Activated T-cell treated with anti-CD3 and anti-CD28 coated beads for 1 hour (primary cell): ENCODE data around the gene ANKEF1.
A peak's percentile ranks its signal among the peaks of the same experiment; 100 is the strongest.
"Not testable (repeated sequence)": the region's sequence is repeated elsewhere in the genome, so short reads cannot be mapped to it uniquely, and the experiment has no call there.

ENCODE experiments used
- DNase-seq: peaks from one replicate; pipeline ENCODE4 v3.0.0-alpha.2; 2020; ENCODE audit warnings: low read depth

Gene ANKEF1

DNA sequence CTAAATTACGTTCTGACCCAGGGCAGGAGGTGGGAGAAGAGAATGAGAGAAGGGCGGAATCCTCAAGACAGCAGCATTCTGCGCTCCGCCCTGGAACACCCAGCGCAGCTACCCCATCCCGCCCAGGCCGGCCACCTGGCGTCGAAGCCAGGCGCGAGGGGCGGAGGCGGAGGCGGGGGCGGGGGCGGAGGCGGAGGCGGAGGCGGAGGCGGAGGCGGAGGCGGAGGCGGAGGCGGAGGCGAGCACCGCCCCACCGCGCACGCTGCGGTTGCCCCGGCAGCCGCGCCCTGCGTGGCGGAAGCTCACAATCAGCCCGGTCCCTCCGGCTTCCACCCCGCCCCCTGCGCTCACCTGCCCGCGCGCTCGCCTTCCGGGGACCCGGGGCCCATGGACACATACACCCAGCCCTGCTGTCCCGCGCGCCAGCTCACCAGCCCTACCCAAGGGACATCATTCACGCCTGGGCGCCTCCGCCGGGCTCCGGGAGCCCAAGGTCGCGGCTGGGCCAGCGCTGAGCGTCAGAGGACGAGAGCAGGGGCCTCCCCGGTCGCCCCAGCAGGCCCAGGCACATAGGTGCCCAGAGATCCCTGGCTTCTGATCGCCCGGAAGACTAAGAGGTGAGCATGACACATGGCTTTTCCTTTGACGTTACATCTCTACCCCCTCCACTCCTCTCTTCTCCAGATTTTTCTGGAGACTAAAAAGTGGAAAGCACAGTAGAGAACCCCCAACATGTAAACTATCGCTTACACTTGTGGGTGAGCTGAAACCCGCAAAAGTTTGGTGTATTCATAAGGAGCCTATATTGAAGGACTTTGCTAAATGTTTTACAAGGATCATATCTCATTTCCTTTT, at the start of gene ANKEF1:
Gene ANKEF1, plus strand, starts transcription at position 271 of the 855 bp plus-strand sequence. CDS start 3,315 bp downstream, outside the sequence.
- DNase-seq = peak; percentile 75

DNA sequence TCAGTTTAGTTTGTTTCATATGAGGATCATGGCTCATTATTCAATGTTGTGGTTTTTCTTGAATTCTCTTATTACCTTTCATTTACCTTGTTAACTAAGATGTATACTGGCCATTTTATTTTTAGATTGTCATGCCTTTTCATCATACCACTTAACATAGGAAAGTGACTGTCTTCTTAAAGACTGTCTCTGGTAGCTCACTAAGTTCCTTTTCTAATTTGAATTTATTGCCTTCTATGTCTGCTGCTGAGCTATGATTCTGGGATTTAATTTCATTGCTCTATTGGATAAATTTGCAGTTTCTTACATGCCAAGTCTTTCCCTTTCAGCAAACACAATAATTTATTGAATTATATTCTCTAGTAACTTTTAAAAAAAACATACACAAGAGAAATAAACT, 49.5 kb upstream of the ANKEF1 start:
- DNase-seq = no peak

DNA sequence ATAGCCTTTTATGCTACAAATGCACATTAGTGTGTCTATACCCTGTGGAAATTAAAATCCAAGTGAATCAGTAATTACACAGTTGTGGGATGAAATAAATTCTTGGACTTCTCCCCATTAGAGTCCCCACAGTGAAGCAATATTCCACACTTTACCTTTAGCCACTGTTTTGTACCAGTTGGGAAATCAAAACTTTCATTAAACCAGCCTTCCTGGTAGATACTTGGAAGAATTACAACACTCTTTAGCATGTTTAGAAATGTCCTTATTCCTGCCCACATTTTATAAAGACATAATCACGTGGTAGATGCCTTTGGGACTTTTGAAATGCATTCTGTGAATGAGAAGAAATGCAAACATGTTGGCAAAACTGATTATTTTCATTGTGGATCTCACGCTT, 49.0 kb upstream of the ANKEF1 start:
- no peak for DNase-seq

DNA sequence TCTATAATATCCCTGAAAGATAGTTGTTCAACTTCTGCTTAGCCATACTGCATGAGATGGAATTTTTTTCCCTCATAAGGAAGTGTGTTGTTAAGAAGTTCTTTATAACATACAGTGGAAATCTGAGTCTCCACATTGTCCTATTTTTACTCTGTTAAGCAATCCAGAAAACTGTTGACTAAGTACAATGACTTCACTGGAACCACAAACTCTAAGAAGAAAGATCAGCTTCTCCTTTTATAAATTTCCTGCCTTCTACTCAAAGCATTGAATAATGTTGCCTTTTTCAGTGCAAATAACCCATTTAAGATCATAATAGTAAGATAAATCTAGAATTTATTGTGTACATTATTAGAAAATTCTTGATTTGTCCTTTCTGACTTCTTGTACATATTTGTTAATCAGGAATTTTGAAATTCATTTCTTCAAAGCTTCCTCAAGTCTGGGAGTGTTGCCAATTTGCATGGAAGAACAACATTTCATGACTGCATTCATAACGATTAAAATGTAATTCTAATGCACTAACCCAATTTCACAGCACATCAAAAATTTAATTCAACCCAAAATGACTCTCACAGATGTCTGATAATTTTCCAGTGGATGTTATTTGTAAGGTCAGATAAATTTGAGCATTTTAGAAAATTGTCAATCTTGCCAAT, 45.6 kb upstream of the ANKEF1 start:
- DNase-seq = no peak

DNA sequence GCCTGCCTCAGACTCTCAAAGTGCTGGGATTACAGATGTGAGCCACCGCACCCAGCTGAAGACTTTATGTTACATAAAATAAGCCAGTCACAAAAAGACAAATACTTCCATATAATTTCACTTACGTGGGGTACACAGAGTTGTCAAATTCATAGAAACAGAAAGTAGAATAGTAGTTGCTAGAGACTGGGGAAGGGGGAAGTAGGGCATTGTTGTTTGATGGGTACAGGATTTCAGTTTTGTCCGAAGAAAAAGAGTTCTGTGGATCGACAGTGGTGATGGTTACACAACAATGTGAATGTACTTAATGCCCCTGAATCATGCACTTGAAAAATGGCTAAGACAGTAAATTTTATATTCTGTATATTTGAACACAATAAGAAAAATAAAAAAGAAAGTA, 41.6 kb upstream of the ANKEF1 start:
- DNase-seq = no peak

DNA sequence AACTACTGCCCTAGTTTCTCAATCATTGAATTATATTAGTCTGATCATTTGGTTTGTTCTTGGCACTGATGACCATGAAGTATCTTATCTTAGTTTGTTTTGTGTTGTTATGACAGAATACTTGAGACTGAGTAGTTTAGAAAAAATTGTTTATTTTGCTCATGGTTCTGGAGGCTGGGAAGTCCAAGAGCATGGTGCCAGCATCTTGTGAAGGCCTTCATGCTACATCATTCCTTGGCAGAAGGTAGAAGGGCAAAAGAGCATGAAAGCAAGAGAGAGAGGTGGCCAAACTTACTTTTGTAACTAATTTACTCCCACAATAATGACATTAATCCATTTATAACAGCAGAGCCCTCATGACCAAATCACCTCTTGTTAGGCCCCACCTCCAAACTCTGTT, 40.1 kb upstream of the ANKEF1 start:
- DNase-seq = no peak

DNA sequence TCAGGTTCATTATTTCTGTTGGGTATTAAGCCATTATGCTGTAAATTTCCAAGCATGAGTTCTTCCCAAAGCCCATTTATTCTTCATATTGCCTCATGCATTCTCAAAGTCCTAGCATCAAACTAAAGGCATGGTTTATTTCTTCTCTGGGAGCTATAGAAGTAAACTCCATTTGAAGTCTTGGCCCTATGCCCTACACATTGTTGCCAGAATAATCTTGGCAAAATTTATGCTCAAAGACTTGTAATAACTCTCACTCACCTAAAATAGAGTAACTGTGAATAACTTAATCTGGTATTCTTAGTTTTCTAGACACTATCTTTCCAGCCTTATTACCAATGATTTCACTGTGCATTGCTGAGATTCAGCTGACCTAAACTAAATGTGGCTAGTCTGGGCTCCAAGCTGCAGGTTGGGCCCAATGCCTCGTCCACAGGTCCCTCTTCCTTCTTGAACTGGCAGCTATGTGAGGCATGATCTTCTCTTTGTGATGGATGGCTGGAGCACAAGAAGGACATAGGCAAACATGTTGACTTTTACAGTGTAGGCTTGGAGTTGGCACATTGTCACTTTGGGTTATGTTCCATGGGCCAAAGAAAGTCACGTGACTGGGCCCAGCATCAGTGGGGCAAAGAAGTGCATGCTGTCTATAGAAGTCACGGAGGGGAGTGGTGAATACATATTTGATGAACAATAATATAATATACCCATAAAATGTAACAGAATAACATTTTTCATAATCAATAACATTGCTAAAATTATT, 39.1 kb upstream of the ANKEF1 start:
- DNase-seq = no peak

DNA sequence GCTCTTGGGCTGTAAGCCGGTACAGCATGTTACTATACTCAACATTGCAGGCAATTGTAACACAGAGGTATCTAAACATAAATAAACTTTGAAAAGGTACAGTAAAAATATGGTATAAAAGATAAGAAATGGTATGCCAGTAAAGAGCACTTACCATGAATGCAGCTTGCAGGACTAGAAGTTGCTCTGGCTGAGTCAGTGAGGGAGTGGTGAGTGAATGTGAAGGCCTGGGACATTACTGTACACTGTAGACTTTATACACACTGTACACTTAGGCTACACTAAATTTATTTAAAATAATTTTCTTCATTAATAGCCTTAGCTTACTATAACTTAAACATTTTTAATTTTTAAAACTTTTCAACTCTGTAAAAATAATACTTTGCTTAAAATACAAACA, 37.8 kb upstream of the ANKEF1 start:
- no peak for DNase-seq

DNA sequence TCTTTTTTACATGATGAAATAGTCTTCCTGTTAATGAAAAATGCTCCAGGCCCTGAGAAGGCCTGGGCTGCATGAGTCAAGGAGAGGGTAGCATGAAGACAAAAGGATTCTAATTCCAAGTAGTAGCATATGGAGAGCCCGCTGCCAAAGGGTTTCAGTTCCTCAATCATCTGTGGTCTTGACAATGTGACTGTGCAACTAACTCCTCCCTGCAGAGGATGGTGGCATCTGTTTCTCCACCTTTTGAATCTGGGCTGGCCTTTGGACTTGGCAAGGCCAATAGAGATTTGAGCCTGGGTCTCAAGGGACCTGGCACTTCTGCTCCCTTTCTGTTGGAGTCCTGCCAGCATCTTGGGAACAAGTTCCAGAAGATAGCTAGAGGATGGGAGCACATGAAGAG, 35.1 kb upstream of the ANKEF1 start:
- no peak for DNase-seq

DNA sequence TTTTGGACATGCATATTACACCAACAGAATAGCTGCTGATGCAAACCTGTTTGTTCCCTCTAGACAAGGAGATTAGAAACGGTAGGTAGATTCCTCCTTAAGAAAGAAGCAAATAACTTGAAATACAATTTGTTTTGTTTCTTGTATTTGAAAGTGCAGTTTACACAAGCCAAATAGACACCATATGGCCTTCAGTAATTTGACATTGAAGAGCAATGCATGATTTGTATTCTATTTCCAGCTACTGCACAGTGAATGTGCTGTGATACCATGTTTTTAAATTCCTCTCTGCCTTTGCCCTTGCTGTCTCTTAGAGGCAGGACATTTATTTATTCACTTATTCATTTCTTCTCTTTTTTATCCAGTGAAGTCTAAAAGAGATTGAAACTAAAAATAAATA, 31.9 kb upstream of the ANKEF1 start:
- no peak for DNase-seq

DNA sequence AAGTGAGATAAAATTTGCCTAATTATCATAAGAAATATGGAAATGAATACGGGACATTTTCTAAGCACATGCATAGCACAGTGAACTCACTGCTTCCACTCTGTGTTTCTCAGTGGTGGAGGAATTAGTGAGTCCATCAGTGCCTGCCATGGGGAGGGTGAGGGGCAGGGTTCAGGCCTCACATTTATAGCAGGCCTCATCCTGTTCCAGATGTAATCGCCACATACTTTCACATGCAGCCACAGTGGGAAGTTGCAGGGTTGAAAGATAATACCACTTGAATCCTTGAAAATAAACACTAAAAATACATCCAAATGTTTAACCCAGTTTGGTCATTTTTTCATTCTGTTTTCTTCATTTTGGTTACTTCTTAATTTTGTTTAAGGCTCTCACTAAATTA, 29.9 kb upstream of the ANKEF1 start:
- DNase-seq = no peak

DNA sequence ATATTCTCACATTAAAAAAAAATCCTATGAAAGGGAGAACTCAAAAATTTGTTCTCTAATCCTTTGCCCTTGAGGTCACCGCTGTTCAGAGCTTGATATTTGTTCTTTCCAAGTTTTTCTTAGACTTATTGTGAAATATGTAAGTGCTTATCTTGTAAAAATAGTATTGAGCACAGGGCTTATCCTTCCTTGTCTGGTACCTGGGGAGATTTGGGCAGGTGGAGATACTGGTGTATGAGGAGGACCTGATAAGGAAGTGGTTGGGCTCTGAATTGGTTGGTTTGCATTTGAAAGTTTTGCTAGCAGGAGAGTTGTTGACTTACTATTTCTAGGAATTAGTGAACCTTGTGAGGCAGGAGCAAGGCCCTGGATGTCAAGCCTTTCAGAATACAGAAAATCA, 28.9 kb upstream of the ANKEF1 start:
- no peak for DNase-seq

DNA sequence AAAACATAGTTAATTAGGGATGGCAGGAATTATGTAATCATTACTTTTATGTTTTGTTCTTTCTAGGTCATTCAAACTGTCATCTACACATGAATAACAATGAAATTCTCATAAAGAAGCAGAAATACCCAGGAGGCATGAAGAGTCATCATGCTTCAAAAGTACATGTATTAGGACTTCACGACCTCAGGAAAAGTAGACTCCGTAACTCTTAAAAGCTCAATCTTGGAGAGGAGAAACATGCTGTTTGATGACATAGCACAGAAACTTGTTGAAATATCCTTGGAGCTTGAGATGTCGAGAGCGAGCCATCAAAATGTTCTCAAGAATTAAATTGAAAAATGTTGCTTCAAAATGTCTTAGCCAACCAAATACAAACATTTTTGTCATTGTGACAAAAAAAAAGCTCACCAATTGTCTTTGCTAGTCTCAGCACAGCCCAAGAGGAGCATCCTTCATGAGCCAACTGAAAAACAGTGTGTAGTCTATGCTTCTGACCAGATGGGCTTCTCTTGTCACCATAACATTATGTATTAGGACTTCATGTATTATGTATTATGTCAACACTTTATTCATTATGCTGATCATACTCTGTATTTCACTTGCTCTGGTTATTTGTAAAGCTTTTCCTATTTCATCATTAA, 28.2 kb upstream of the ANKEF1 start:
- no peak for DNase-seq

DNA sequence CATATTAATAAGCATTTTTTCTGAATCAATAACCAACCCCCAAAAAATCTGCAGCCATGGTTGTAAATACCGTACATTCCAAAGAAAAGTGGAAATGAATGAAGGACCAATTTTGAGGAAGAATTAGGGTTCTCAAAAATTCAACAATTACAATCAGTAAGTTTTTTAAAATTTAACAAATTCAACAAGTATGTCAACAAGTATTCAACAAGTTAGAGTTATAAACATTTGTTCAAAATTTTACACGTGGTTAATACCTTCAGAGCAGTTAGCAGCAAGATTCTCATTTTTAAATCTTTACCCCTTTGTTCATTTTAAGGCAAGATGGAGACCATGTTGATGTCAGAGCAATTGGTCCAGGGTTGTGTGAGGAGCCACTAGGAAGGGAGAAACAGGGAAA, 27.6 kb upstream of the ANKEF1 start:
- no peak for DNase-seq

DNA sequence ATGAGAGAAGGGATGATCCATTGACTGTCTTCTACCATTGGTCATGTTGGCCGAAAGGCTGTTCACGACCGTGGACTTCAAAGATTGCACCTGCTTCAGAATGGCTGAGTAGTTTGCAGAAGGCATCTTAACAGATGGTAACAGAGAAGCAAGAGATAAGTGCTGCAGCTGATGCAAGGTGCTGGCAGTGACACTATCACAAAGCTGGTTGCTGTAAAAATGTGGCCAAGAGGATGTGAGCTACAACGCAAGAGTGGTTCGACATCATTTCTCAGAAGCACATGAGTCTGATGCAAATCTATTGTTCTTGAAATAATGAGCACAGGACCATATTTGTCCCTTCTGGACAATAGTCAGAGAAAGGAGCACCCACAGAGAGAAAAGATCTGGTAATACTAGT, 27.0 kb upstream of the ANKEF1 start:
- no peak for DNase-seq

DNA sequence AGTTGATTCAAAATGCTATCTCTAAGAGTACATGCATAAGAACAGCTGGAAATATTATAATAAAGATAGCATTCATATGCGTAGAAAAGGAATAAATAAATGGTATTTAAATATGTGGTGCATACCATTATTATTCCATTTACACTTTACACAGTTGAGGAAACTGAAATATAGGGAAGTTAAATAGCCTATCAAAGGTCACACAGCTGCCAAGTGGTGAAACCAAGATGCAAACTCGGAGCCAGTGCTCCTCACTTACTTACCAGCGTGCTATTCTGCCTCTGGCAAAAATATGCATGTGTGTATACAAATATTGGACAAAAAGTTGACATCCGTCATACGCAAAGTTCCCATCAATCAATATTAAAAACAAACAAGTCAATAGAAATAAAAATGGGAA, 22.3 kb upstream of the ANKEF1 start:
- DNase-seq = no peak

DNA sequence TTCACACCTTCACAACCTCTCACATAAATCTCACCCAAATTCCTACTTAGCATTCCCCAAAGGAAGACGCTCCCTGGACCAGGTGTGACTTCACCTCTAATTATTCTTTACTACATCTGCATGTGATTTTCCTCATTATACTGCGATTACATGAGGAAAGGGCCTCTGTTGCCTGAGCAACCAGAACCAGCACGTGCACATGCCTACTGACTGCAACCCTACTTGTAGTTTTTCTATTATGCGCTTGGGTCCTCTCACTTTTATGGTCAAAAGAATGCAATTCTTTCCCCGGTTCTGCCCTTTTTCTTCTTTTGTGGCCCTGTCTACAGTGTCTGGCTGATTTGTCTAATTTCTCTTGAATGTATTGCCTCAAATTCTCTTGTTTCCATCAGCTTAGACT, 20.4 kb upstream of the ANKEF1 start:
- no peak for DNase-seq

DNA sequence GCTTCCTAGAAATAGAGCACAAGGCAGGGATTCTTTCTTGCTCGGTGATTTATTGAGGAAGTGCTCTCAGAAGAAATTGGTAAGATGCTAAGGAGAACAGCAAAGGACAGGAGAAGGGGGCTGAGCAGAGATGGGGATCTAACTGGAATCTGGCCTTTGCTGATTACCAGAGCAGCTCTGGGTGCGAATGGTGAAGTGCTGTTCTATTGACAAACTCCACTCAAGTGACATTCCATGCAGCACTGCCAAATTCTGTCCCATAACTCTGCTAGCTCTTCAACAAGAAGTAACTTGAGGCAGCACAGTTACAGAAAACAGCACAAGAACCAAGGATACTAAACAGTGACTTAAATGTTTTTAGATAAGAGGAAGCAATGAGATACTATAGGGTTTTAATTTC, 13.8 kb upstream of the ANKEF1 start:
- DNase-seq = no peak

DNA sequence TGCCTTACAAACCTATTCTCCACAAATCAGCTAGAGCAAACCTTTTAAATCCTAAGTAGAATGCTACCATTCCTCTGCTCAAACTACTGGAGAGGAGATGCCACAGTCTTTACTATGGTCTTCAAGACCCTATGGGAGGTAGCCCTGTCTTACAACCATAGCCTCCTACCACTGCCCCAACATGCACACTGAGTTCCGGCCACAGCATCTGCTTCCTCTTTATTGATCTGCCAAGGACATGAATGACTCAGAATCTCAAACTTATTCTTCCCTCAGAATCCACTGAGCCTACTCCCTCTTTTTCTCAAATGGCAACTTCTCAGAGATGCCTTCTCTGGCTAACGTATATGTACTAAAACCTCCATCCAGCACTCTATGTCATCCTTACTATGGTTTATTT, 12.2 kb upstream of the ANKEF1 start:
- DNase-seq = no peak

DNA sequence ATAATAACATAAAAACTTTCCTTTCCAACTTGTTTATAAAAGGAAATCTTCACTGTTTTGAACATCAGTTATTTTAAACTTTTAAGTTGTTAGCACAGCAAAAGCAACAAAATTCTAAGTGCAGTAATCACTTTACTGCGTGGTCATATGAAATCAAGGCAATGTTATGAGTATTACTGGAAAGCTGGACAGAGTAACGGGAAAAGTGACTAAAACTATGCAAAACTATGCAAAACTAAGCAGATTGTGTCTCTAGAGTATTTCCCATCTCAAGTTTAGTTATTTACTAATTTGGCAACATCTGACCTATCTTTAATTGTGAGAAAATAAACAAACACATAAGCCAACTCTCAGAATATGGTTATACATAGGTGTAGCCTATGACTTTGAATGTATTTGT, 10.9 kb upstream of the ANKEF1 start:
- DNase-seq = no peak

DNA sequence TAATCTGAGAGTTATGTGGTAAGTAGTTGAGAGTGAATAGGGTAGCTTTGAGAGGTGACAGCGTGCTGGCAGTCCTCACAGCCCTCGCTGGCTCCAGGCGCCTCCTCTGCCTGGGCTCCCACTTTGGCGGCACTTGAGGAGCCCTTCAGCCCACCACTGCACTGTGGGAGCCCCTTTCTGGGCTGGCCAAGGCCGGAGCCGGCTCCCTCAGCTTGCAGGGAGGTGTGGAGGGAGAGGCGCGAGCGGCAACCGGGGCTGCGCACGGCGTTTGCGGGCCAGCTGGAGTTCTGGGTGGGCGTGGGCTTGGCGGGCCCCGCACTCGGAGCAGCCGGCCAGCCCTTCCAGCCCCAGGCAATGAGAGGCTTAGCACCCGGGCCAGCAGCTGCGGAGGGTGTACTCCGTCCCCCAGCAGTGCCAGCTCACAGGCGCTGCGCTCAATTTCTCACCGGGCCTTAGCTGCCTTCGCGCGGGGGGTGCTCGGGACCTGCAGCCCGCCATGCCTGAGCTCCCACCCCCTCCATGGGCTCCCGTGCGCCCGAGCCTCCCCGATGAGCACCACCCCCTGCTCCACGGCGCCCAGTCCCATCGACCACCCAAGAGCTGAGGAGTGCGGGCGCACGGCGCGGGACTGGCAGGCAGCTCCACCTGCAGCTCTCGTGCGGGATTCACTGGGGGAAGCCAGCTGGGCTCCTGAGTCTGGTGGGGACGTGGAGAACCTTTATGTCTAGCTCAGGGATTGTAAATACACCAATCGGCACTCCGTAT, 3.2 kb upstream of the ANKEF1 start:
- not testable (repeated sequence) for DNase-seq

DNA sequence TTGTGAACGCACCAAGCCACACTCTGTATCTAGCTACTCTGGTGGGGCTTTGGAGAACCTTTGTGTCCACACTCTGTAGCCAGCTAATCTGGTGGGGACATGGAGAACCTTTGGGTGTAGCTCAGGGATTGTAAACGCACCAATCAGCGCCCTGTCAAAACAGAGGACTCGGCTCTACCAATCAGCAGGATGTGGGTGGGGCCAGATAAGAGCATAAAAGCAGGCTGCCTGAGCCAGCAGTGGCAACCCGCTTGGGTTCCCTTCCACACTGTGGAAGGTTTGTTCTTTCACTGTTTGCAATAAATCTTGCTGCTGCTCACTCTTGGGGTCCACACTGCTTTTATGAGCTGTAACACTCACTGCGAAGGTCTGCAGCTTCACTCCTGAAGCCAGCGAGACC, 2.5 kb upstream of the ANKEF1 start:
- not testable (repeated sequence) for DNase-seq
